Activated naive CD4-positive, alpha-beta T cell (primary cell): ENCODE measurements around the gene PRXL2C.
"Not testable (repeated sequence)": the region's sequence is repeated elsewhere in the genome, so short reads cannot be mapped to it uniquely, and the experiment has no call there.

ENCODE experiments used
- DNase-seq, 4 experiments: peaks; one replicate each; lab custom pipeline; 2025; lab: John Stamatoyannopoulos, UW

The PRXL2C gene

GRCh38 chr9:96655198-96655851 is at the start of gene PRXL2C:
TSS of gene PRXL2C (minus strand) at chr9:96655317. CDS start at chr9:96655281, 36 bp downstream.
- peak; percentile 42 to 73 (median 52) for DNase-seq

- DNase-seq = not testable (repeated sequence)
These were observed 45.7 kb upstream of the PRXL2C start for GRCh38 chr9:96700721-96701375.

GRCh38 chr9:96691326-96691725 is 36.2 kb upstream of the PRXL2C start:
- no peak for DNase-seq

- no peak for DNase-seq
These were observed 33.8 kb upstream of the PRXL2C start for GRCh38 chr9:96688745-96689464.

- DNase-seq = no peak
These were observed 33.1 kb upstream of the PRXL2C start for GRCh38 chr9:96688187-96688586.

GRCh38 chr9:96686638-96687335 is 31.7 kb upstream of the PRXL2C start:
- peak; percentile 50 to 78 (median 57) for DNase-seq

GRCh38 chr9:96680812-96681499 is 25.8 kb upstream of the PRXL2C start:
- no peak for DNase-seq

- DNase-seq = no peak
These were observed 19.9 kb upstream of the PRXL2C start for GRCh38 chr9:96674906-96675538.

GRCh38 chr9:96673786-96674185 is 18.7 kb upstream of the PRXL2C start:
- not testable (repeated sequence) for DNase-seq

GRCh38 chr9:96668868-96669534 is 13.9 kb upstream of the PRXL2C start:
- DNase-seq = no peak

GRCh38 chr9:96667363-96667728 is 12.2 kb upstream of the PRXL2C start:
- DNase-seq = no peak

GRCh38 chr9:96666653-96667362 is 11.7 kb upstream of the PRXL2C start:
- not testable (repeated sequence) for DNase-seq

GRCh38 chr9:96665789-96666188 is 10.7 kb upstream of the PRXL2C start:
- no peak for DNase-seq

GRCh38 chr9:96663506-96664120 is 8.5 kb upstream of the PRXL2C start:
- DNase-seq = no peak

GRCh38 chr9:96661711-96662110 is 6.6 kb upstream of the PRXL2C start:
- DNase-seq = no peak

GRCh38 chr9:96660692-96661248 is 5.7 kb upstream of the PRXL2C start:
- no peak for DNase-seq

- DNase-seq = peak; percentile 16 to 52 (median 35)
These were observed 493 bp downstream of the PRXL2C start for GRCh38 chr9:96654450-96655197.

- no peak for DNase-seq
These were observed 3.5 kb downstream of the PRXL2C start for GRCh38 chr9:96651626-96652025.
